NCI-H82 treated with DMSO at 0.1 percent for 48 hours (cell line): ENCODE data around the gene OR2S2.

Experiments
- DNase-seq: peaks from one replicate; lab custom pipeline; 2025; ENCODE audit not compliant: unreplicated experiment; lab: John Stamatoyannopoulos, UW

Gene OR2S2

GRCh38 chr9:35909687-35910612, 48.0 kb downstream of the OR2S2 start:
- no peak for DNase-seq

- DNase-seq = no peak
Observed at GRCh38 chr9:35909274-35909673, 48.7 kb downstream of the OR2S2 start, which contains the start of gene SPAAR. TSS of gene SPAAR (plus strand) at chr9:35909490. CDS start at chr9:35910464, 974 bp downstream.

- DNase-seq = no peak
Observed at GRCh38 chr9:35908504-35909125, 49.3 kb downstream of the OR2S2 start.

- DNase-seq = peak; percentile 28
Observed at GRCh38 chr9:35907711-35908503, 50.0 kb downstream of the OR2S2 start.
